ENCODE results near the gene KCNMA1.

- TF ChIP-seq CTCF (IDR thresholded peaks at IDR 0.05; ENCODE audit: insufficient read depth, low read length, poor library complexity, severe bottlenecking) (no peak), EZH2phosphoT487 (conservative IDR thresholded peaks at IDR 0.05; ENCODE audit: low read length) (no peak)
Observed at GRCh38 chr10:77099136-77099535, 538.5 kb downstream of the KCNMA1 start.

All from SU-DHL-6 (cell line).